ENCODE results near the gene PCDH15. TPM values are rescaled to one million over a fixed set of nuclear protein-coding genes. Genes with fewer than 3 reads are reported as not detected.

PCDH15 gene
- total and polyA plus RNA-seq, 9 of the 15 experiments (the other 6 are each of a cell fraction or from before 2014, with no cell fraction given), result not detected

DNA sequence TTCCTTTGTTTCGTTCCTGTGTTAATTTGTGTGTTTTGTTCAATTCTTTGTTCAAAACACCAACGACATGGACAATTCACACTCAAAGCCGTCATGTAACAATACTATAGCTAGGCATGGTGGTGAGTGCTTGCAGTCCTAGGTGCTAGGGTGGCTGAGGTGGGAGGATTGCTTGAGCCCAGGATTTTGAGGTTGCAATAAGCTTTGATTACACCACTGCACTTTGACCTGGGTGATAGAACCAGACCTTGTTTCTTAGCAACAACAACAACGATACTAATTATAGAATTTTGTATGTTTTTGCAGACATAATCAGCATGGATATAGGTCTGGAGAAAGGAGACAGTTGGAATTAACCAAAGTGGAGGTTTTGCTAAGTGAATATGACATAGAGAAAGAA is 936.2 kb downstream of the PCDH15 start:
- Histone ChIP-seq H3K4me1 (replicated peaks in 1 of 2; ENCODE audit: control insufficient read depth in 2 of 2, insufficient read depth in 2 of 2, low read length in 2 of 2) (no peaks in the 10 kb centered on the region), H3K27me3 (ENCODE audit: control insufficient read depth in 2 of 2, insufficient read depth in 2 of 2, low read length in 2 of 2) (no peaks in the 10 kb centered on the region), H3K9ac (ENCODE audit: insufficient read depth in 1 of 2, low read depth in 2 of 2, low read length in 2 of 2) (no peak overlapping the region), H3K79me2 (ENCODE audit: control insufficient read depth, insufficient read depth, low read length) (no peaks in the 10 kb centered on the region), H3K36me3 (ENCODE audit: control insufficient read depth, insufficient read depth, low read length) (no peaks in the 10 kb centered on the region), H2AFZ (ENCODE audit: low read depth, low read length) (no peak overlapping the region), H3K27ac (ENCODE audit: extremely low read depth, low read depth, low read length) (no peak overlapping the region), H4K20me1 (replicated peaks; ENCODE audit: control insufficient read depth, insufficient read depth, low read length) (no peaks in the 10 kb centered on the region), H3K9me1 (ENCODE audit: control insufficient read depth, insufficient read depth, low read length) (no peaks in the 10 kb centered on the region), H3K4me2 (ENCODE audit: insufficient read depth, low read length) (no peak overlapping the region), H3K9me3 (replicated peaks; ENCODE audit: control insufficient read depth, insufficient read depth, low read depth, low read length) (no peaks in the 10 kb centered on the region), H3K4me3 (no peak overlapping the region)
- in situ Hi-C loops (cut with MboI) (no loop called here), intact Hi-C loops (cut with micrococcal nuclease) (no loop called here)
- DNase-seq (ENCODE audit: extremely low read depth in 1 of 4, low spot score in 3 of 4), result no peak
- ChIA-PET POLR2A (no interaction called here), CTCF (ENCODE audit: low intra/inter-chr PET ratio) (no interaction called here)
- no TSS peak for BruUV-seq (replicated peaks)
- no peak for FAIRE-seq
- WGBS (ENCODE audit: insufficient coverage, low coverage, missing lambda C conversion rate), result 0% methylated on average over 4 of the region's 4 CpGs
- ATAC-seq, result no peak
- TF ChIP-seq ETS2 (tag; IDR thresholded peaks at IDR 0.05; ENCODE audit: borderline replicate concordance, poor library complexity, severe bottlenecking) (no peak), PML (IDR thresholded peaks at IDR 0.05; ENCODE audit: low read length) (no peak), SMARCE1 (IDR thresholded peaks at IDR 0.05) (no peak), ZSCAN29 (IDR thresholded peaks at IDR 0.05) (no peak), EGR1 (conservative IDR thresholded peaks at IDR 0.05) (no peak), PREB (CRISPR knock-in tag; IDR thresholded peaks at IDR 0.05) (no peak), JUNB (CRISPR knock-in tag; conservative IDR thresholded peaks at IDR 0.05) (no peak), ELF2 (CRISPR knock-in tag; IDR thresholded peaks at IDR 0.05) (no peak), FOXK1 (CRISPR knock-in tag; IDR thresholded peaks at IDR 0.05; ENCODE audit: borderline replicate concordance) (no peak), GTF2A2 (tag; IDR thresholded peaks at IDR 0.05) (no peak), THRAP3 (IDR thresholded peaks at IDR 0.05; ENCODE audit: borderline replicate concordance) (no peak), ZBTB17 (CRISPR knock-in tag; IDR thresholded peaks at IDR 0.05) (no peak), CBX2 (IDR thresholded peaks at IDR 0.05; ENCODE audit: insufficient read depth, low read length, poor library complexity, severe bottlenecking) (no peak), SMARCA5 (IDR thresholded peaks at IDR 0.05) (no peak), KDM5B (IDR thresholded peaks at IDR 0.05; ENCODE audit: insufficient replicate concordance, low read depth, low read length) (no peak)
- TF ChIP-seq, protein P1, sequence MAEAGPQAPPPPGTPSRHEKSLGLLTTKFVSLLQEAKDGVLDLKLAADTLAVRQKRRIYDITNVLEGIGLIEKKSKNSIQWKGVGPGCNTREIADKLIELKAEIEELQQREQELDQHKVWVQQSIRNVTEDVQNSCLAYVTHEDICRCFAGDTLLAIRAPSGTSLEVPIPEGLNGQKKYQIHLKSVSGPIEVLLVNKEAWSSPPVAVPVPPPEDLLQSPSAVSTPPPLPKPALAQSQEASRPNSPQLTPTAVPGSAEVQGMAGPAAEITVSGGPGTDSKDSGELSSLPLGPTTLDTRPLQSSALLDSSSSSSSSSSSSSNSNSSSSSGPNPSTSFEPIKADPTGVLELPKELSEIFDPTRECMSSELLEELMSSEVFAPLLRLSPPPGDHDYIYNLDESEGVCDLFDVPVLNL (CRISPR knock-in tag; IDR thresholded peaks at IDR 0.05; ENCODE audit: low read depth), result no peak
- TF ChIP-seq, protein P2, sequence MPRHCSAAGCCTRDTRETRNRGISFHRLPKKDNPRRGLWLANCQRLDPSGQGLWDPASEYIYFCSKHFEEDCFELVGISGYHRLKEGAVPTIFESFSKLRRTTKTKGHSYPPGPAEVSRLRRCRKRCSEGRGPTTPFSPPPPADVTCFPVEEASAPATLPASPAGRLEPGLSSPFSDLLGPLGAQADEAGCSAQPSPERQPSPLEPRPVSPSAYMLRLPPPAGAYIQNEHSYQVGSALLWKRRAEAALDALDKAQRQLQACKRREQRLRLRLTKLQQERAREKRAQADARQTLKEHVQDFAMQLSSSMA (CRISPR knock-in tag; IDR thresholded peaks at IDR 0.05), result no peak
- TF ChIP-seq, protein P3, sequence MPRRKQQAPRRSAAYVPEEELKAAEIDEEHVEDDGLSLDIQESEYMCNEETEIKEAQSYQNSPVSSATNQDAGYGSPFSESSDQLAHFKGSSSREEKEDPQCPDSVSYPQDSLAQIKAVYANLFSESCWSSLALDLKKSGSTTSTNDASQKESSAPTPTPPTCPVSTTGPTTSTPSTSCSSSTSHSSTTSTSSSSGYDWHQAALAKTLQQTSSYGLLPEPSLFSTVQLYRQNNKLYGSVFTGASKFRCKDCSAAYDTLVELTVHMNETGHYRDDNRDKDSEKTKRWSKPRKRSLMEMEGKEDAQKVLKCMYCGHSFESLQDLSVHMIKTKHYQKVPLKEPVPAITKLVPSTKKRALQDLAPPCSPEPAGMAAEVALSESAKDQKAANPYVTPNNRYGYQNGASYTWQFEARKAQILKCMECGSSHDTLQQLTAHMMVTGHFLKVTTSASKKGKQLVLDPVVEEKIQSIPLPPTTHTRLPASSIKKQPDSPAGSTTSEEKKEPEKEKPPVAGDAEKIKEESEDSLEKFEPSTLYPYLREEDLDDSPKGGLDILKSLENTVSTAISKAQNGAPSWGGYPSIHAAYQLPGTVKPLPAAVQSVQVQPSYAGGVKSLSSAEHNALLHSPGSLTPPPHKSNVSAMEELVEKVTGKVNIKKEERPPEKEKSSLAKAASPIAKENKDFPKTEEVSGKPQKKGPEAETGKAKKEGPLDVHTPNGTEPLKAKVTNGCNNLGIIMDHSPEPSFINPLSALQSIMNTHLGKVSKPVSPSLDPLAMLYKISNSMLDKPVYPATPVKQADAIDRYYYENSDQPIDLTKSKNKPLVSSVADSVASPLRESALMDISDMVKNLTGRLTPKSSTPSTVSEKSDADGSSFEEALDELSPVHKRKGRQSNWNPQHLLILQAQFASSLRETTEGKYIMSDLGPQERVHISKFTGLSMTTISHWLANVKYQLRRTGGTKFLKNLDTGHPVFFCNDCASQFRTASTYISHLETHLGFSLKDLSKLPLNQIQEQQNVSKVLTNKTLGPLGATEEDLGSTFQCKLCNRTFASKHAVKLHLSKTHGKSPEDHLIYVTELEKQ (CRISPR knock-in tag; IDR thresholded peaks at IDR 0.05), result no peak

All from K562 (cell line).